ENCODE measurements around the gene TBCA.

TBCA gene, protein sequence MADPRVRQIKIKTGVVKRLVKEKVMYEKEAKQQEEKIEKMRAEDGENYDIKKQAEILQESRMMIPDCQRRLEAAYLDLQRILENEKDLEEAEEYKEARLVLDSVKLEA

DNA sequence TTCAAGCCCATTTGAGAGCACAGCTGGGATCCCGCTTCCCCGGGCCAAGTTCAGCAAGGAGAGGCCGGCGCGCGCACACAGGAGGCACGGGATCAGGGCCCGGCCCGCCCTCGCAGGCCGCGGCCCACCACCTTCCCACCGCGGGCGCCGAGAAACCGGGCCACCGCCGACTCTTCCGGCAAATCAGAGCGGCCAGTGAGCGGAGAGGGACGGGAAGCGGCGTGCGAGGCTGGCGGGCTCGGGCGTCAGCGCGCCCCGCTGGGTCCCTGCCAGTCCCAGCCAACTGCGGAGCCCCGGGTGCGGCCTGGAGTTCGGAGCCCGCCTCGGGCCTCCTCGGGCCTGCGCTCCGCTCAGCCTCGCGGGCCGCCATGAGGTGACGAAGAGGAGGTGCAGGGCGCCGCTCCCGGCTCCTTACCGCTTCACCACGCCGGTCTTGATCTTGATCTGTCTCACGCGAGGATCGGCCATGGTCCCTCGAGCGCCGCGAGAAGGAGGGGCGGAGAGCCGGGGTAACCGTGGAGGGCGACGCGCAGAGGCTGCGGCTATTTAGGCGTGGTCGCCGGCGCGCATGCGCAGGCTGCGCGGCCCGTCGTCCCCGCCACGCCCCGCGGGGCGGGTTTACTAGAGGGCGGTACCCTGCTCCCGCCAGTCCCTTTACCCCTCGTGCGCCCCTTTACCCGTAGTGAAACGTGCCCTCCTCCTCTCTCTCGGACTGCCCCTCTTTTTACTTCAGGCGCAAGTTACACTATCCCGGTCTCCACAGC is at the start of gene TBCA:
Gene TBCA, minus strand, starts transcription at position 550 of the 764 bp plus-strand sequence. Its CDS starts 82 bp downstream, at position 468.
- DNase-seq: peak; percentile 95

DNA sequence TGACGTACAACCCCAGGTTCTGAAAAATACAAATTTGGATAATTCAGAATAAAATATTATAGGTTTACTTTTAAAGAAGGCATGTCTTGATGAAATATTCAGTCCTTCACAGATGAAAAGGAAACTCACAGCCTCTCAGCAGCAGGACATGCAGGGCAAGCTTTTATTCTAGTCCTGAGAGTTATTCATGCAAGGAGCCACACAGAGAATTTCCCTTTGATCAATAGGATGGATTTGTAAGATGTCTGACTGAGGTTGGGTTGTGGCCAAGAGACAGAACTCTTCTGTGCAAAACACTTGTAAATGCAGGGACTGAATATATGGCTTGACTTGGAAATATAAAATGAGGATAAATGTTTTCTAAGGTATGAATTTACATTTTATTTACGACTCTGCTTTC is 48.8 kb upstream of the TBCA start:
- DNase-seq: no peak

DNA sequence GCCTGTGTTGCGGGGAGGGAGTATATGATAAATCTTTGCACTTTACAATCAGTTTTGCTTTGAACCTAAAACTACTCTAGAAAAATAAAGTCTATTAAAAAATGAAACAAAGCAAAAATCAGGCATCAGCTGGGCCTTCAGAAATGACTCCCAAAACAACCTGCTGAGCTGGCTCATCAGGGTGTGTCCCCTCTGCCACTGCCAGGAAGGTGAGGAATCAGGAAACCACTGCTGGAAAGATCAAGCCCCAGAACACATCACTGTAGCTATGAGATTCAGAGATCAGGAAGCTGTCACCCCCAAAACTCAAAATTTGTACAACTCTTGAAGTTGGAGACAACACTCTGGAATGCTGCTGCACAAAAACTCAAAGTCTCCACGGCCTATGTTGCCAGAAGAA is 40.5 kb upstream of the TBCA start:
- no peak for DNase-seq

DNA sequence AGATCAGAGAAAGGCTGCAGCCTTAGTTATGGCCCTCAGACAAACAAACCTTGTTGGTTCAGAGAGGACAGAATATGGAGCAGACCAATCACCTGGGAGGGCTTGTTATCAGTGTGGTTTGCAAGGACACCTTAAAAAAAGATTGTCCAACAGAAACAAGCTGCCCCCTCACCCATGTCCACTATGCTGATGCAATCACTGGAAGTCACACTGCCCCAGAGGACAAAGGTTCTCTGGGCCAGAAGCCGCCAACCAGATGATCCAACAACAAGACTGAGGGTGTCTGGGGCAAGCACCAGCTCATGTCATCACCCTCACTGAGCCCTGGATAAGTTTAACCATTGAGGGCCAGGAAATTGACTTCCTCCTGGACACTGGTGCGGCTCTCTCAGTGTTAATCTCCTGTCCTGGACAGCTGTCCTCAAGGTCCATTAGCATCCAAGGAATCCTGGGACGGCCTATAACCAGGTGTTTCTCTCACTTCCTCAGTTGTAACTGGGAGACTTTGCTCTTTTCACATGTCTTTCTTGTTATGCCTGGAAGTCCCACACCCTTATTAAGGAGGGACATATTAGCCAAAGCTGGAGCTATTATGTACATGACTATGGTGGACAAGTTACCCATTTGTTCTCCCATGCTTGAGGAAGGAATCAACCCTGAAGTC is 36.9 kb upstream of the TBCA start:
- no peak for DNase-seq

DNA sequence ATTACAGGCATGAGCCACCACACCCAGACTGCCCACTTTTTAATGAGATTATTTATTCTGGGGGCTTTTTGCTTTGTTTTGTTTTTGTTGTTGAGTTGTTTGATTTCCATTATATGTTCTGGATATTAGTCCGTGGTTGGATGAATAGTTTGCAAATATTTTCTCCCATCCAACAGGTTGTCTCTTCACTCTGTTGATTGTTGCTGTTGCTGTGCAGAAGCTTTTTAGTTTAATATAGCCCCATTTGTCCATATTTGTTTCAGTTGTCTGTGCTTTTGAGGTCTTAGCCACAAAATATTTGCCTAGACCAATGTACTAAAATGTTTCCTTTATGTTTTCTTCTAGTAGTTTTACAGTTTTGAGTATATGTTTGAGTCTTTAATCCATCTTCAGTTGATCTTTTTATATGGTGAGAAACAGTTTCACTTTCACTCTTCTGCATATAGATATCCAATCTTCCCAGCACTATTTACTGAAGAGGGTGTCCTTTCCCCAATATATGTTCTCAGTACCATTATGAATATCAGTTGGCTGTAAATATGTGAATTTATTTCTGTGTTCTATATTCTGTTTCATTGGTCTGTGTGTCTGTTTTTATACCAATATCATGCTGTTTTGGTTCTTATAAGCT is 30.2 kb upstream of the TBCA start:
- no peak for DNase-seq

DNA sequence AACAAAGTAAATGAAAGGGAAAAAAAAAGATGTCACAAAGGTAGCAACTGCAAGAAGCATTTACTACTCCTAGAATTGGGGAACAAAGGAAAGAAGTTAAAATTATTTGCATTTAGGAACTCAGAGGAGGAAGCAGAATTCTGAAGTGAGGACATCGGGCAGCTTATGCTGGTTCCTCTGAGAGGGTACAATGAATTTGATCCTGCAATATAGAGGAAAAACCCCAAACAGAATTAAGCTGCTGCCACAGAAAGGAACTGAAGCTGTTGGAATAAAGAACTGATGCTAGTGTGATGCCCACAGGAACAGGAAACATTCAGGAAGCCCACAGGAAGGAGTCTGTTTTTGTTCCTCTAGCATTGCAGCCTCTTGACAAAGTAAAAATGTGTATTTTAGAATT is 22.3 kb upstream of the TBCA start:
- DNase-seq: no peak

DNA sequence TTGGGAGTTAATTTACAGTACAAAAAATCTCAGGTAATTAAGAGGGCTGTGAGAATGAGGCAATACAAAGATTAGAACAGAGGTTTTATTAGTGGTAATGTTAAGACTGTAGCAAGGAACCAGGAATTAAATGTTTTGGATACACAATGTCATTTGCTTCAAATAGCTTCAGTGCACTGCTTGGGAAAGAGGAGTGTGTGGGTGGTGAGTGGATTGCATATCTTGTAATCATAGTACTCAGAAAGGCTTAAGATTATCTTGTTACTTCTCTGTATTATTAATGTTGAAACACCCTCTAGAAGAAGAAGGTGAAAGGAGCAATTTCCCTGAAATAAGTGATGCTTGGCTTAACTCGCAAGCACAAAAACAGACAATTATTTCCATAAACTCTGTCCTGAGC is 21.0 kb upstream of the TBCA start:
- no peak for DNase-seq

DNA sequence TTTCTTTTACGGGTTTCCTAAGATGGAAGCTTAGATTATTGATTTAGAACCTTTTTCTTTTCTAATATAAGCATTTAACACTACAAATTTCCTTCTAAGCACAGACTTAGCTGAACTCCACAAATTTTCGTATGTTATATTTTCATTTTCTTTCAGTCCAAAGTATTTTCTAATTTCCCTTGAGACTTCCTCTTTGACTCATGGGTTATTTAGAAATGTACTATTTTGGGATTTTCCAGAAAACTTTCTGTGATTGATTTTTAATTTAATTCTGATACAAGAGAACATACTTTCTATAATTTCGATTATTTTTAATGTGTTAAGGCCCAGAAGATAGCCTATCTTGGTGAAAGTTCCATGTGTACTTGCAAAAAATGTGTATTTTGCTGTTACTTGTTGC is 19.7 kb upstream of the TBCA start:
- DNase-seq: no peak

DNA sequence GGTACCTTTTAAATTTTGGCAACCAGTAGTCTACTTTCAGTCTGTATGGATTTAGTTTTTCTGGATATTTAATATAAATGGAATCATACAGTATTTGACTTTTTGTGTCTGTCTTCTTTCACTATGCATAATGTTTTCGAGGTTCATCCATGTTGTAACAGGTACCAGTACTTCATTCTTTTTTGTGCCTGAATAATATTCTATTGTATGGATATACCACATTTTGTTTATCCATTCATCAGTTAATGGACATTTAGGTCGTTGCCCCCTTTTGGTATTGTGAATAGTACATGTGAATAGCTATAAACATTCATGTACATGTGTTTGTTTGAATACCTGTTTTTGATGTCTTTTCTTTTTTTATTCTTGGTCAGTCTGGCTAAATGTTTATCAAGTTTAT is 19.1 kb upstream of the TBCA start:
- no peak for DNase-seq

DNA sequence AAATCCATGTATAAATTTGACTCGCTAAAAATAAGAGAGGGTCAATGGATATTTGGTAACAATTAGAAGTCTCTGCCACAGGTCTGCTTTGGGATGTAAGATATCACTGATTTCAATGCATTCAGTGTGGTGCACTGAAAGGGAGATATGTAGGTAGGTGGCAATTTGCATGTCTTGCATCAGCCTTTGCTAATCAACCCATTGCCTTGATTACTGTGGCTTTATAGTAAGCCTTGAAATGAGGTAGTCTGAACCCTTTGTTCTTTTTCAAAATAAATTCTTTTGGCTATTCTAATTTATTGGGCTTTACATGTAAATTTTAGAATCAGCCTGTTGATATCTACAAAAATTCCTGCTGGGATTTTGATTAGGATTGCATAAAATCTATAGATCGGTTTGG is 15.8 kb upstream of the TBCA start:
- no peak for DNase-seq

DNA sequence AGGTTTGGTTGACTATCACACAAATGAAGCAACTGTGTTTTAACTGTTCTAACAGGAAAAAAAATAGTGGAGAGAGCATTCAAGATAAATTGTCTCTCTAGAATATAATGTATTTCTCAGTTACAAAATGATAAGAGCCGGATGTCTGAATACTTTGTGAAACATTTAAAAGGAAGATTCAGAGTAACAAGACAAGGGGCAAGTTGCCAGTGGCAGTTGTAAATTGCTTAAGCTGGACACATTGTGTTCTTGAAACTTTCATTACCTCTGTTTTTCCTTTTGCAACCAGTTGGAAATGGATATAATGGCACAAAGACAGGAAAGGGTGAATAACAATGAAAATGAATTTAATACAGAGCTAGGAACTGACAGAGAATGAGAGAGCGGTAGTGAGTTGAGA is 15.2 kb upstream of the TBCA start:
- no peak for DNase-seq

DNA sequence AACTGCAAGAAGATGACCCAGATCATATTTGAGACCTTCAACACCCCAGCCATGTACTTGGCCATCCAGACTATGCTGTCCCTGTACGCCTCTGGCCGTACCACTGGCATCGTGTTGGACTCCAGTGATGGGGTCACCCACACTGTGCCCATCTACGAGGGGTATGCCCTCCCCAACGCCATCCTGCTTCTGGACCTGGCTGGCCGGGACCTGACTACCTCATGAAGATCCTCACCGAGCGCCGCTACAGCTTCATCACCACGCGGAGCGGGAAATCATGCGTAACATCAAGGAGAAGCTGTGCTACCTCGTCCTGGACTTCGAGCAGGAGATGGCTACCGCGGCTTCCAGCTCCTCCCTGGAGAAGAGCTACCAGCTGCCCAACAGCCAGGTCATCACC is 9.1 kb upstream of the TBCA start:
- no peak for DNase-seq

DNA sequence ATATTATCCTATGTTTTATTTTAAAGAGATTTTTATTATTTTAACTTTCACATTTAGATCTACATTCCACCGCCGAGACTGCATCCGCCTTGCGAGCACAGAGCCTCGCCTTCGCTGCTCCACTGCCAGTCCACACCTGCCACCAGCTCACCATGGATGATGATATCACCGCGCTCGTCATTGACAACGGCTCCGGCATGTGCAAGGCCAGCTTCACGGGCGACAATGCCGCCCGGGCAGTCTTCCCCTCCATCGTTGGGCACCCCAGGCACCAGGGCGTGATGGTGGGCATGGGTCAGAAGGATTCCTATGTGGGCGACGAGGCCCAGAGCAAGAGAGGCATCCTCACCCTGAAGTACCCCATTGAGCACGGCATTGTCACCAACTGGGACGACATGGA is 8.6 kb upstream of the TBCA start:
- no peak for DNase-seq

DNA sequence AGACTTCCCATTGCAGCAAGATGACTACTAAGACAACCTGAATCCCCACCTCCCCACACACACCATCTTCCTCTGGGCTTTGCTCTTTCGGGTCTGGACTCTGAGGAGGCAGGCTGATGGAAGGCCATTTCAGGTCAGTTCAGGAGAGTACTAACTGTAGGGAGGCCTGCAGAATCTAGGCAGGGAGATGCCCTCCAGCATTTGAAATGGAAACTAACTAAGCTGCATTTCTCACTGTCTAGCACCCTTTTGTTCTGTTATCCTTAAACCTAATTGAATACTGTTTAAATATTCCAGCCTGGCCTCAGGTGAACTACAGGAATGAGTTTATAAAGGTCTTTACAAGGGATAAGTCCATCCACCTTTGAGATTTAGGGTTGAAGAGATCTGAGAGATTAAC is 4.9 kb upstream of the TBCA start:
- DNase-seq: no peak

DNA sequence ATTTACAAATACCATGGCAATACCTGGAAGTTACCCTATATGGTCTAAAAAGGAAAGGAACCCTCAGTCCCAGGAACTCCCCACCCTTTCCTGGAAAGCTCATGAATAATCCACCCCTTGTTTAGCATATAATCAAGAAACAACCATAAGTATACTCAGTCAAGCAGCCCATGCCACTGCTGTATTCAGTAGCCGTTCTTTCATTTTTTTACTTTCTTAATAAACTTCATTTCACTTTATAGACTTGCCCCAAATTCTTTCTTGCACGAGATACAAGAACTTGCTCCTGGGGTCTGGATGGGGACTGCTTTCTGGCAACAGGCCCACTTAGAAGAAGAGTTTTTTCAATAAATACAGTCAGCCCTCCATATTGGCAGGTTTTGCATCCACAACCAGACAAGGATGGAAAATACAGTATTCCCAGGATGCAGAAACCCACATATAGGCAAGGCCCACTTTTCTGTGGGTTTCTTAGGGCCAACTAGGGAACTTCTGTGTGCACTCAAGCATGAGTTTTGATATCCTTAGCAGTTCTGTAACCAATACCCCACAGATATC is 2.8 kb upstream of the TBCA start:
- DNase-seq: no peak

DNA sequence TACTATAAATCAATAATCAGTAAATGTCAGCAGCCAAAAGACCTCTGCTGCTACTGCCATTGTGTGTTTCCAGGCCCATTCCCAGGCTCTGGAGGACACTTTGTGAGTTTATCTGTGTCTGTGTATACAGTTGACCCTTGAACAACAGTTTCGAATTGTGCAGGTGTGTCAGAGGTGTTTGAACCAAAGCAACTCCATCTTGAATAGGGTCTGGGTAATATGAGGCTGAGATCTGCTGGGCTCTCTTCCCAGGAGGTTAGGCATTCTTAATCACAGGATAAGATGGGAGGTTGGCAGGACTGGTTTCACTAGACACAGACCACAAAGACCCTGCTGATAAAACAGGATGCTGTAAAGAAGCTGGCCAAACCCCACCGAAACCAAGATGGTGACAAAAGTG is 2.3 kb upstream of the TBCA start:
- no peak for DNase-seq

DNA sequence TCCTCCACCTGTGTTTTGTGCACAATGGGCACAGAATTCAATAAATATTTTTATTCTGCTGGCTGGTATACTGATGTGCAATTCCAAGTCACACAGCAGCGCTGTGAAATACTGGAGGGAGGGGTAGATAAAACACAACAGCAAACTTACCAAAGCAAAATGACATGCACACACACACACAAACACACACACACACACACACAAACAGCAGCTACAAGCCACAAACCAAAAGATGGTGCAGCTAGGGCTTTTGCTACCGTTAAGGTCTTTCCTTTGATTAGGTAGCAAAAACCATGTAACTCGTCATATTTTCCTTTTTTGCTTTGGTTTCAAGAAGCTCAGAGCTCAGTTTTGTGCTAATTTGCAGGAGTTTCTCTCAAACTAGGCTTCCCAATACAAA is 1.8 kb upstream of the TBCA start:
- no peak for DNase-seq

DNA sequence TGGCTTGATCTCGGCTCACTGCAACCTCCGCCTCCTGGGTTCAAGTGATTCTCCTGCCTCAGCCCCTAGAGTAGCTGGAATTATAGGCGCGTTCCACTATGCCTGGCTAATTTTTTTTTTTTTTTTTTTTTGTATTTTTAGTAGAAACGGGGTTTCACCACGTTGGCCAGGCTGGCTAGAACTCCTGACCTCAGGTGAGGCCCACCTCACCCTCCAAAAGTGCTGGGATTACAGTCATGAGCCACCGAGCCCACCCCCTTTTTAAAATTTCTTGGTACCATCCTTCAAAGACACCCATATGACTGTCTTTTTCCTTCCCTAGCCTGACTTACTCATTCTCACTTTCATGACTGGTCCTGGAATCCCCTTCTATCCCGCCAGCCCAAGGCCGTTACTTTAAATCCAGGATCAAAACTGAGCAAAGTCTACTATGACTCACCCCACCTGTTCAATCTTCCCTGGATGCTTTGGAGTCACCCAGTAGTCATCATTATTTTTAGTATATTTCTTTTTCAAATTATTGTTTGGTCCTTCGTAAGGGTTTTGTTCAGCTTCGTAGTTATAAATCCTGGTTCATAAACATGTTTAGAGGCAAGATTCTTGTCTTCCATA is 1.2 kb upstream of the TBCA start:
- no peak for DNase-seq

DNA sequence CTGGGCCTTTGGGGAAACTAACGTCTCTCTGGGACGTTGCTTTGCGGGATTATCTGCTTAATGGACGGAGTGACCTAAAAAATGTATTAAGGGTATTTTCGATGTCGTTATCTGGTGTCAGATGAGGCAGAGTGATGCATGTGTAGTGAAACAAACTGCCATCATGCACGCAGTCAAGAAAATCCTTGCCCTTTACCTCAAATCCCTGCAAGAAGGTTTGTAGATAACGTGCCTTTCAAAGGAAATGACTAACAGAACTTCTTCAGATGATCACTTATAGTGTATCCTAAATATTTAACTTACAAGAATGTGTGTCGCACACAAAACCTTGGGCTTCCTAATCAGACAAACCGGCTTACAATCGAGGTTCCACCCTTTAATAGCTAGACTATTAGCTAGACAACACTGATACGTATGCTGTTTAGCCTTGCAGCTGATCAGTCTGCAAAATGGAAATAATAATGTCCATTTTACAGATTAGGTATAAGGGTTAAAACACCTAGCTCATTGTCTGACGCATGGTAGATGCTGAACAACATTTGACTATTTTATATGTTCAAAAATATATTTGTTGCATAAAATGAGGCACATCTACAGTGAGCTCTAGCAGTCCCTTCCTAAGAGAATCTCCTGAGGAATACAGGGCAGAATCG is 541 bp upstream of the TBCA start:
- no peak for DNase-seq

DNA sequence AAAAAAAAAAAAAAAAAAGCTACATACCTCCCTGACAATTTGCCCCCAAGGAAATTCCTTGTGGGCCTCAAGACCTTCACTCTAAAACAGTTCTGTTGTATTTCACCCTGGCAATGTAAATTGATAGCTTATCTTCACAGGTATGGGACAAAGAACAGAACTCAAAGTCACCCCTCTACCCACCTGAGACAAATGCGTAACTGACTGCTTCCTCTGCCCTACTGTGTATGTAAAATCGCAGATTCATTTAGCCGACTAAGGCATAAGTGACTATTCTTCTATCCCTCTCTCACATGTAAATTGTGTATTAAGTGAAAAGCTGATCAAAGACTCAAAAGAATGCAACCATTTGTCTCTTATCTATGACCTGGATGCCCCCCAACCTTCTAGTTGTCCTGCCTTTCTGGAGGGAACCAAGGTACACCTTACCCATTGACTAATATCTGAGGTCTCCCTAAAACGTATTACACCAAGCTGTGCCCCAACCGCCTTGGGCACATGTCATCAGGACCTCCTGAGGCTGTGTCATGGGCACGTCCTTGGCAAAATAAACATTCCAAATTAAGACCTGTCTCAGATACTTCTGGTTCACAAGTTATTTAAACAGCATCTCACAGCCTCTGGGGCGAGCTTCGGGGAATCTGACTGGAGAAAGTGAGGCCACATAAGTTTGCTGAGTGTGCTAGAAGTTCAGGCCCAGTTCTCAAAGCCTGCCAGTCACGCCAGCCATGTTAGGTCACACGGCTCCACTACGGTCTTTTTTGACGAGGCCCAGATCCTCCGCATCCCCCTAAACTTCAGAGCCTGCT is 954 bp downstream of the TBCA start:
- DNase-seq: no peak

DNA sequence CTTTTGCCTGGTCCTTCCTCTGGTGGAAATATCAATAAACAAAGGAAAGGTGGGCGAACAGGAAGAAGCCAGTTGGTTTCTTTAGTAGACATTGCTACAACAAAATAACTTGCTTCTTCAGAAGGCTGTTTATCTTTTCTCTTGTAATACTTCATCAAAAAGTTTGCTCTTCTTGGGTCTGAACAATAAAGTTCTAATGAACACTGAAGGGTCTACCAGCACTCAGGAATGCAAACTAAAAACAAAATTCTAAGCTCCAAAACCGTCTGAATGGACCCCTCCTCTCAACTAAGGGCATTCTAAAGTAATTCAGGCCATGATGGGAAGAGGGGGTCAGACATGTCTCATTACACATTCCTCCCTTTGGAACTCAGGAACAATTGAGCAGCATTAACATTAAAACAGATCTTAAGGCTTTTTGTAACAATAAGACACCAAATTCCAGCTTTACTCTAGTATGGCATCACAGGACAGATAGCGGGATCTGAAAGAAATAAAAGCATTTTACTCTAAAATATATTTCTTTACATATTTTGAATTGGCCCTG is 2.3 kb downstream of the TBCA start:
- no peak for DNase-seq

DNA sequence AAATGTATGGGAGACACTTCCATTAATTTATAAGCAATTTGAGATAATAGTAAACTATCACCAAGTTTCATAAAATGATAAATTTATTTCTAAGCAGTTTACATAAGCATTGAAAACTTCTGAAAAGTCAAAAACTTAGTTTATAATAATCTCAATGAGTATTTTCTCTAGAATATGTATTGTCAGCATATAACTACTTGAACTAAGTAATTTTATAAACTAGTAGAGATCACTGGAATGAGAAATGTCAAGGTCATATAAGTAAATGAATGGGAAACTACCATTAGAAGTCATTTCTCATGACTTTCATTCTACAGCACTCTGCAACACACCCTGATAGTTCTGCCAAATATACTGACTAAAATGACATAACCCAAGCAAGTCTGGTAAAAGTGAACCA is 3.4 kb downstream of the TBCA start:
- no peak for DNase-seq

All from CD4-positive, alpha-beta T cell treated with Interleukin-12 subunit alpha and Interleukin-12 subunit beta, for 1 hour (primary cell).